ENCODE data around the gene NRGN. TPM values are rescaled to one million over a fixed set of nuclear protein-coding genes. Genes with fewer than 3 reads are reported as not detected.

NRGN gene
- total and polyA plus RNA-seq, 2 of the 8 experiments (the other 6 are each of a cell fraction or from before 2014, with no cell fraction given) = 0.60 to 1.0 TPM

GRCh38 chr11:124748100-124748418 is 8.3 kb downstream of the NRGN start:
- Histone ChIP-seq H3K79me2 (ENCODE audit: control insufficient read depth in 1 of 2, insufficient read depth in 2 of 2, low read length in 2 of 2) (no peaks in the 10 kb centered on the region), H2BK15ac (ENCODE audit: low read length) (peak overlapping the region; percentile 31; the same call in 1 of the 2 replicates), H2AK5ac (ENCODE audit: low read depth, low read length) (no peak overlapping the region), H3K9me3 (ENCODE audit: insufficient read depth in 2 of 2, low read depth in 1 of 2, low read length in 1 of 2) (no peaks in the 10 kb centered on the region), H3K27me3 (replicated peaks in 1 of 4; ENCODE audit: control insufficient read depth in 3 of 4, extremely low read depth in 1 of 4, insufficient read depth in 3 of 4, low read length in 3 of 4) (peaks cover 91 to 99% (median 97%) of the 10 kb centered on the region in 4 experiments), H2AFZ (ENCODE audit: low read length) (no peak overlapping the region), H3K4me1 (replicated peaks in 1 of 4; ENCODE audit: control insufficient read depth in 3 of 4, insufficient read depth in 4 of 4, low read length in 3 of 4) (peaks cover 0 to 31% (median 17%) of the 10 kb centered on the region in 4 experiments; a peak in 6 of 7 replicates), H4K8ac (ENCODE audit: extremely low read depth, insufficient read depth, low read length) (no peak overlapping the region), H3K4me3 (ENCODE audit: extremely low read depth in 1 of 4, insufficient read depth in 2 of 4, low read depth in 3 of 4, low read length in 4 of 4) (no peak overlapping the region), H4K5ac (ENCODE audit: insufficient read length, low read depth, low read length) (no peak overlapping the region), H3K14ac (ENCODE audit: insufficient read length) (no peak overlapping the region), H4K20me1 (replicated peaks in 1 of 2; ENCODE audit: control insufficient read depth in 1 of 2, insufficient read depth in 2 of 2, low read length in 2 of 2) (peaks cover 6 to 24% of the 10 kb centered on the region in 2 experiments), H3K4me2 (ENCODE audit: insufficient read depth in 1 of 2, low read depth in 2 of 2, low read length in 2 of 2) (no peak overlapping the region; a peak in 1 of 4 replicates), H2BK5ac (ENCODE audit: low read depth, low read length) (no peak overlapping the region), H3K18ac (ENCODE audit: extremely low read depth, low read length) (no peak overlapping the region), H3K79me1 (ENCODE audit: low read depth, low read length) (no peaks in the 10 kb centered on the region), H3K56ac (replicated peaks; ENCODE audit: insufficient read length, low read depth, low read length) (no peak overlapping the region), H2BK120ac (replicated peaks; ENCODE audit: low read depth, low read length) (no peak overlapping the region), H2BK20ac (ENCODE audit: low read length) (no peak overlapping the region), H3K27ac (ENCODE audit: low read depth, low read length) (no peak overlapping the region), H2BK12ac (ENCODE audit: low read depth, low read length) (no peak overlapping the region), H3K9ac (replicated peaks in 1 of 4; ENCODE audit: extremely low read depth in 1 of 4, low read depth in 3 of 4, low read length in 3 of 4) (no peak overlapping the region), H3K23ac (ENCODE audit: insufficient read length) (no peak overlapping the region), H3K36me3 (ENCODE audit: control insufficient read depth in 2 of 4, insufficient read depth in 4 of 4, low read length in 3 of 4) (no peaks in the 10 kb centered on the region), H3K4ac (replicated peaks; ENCODE audit: insufficient read length, low read depth, low read length) (no peak overlapping the region), H3K23me2 (ENCODE audit: low read depth, low read length) (peaks cover 11% of the 10 kb centered on the region; the same call in 1 of the 2 replicates), H4K91ac (replicated peaks; ENCODE audit: insufficient read length, low read length) (no peak overlapping the region)
- ChIA-PET CTCF (ENCODE audit: partially characterized antibody) (interaction anchor here (0.9 to 28.0 kb wide), 8 partner anchors 9 to 119 kb away, joined by 3 to 382 read pairs (median 8); partner anchors contain the start of genes ESAM, NRGN and VSIG2), POLR2A (ENCODE audit: partially characterized antibody) (interaction anchor here (0.9 to 3.0 kb wide), 4 partner anchors 9 to 75 kb away, joined by 4 to 9 read pairs (median 6); partner anchors contain the start of genes SIAE and SPA17)
- 51% methylated on average over 7 of the region's 7 CpGs; no CpG with 5 or more reads in 1 of the 2 experiments for WGBS, 2 experiments (ENCODE audit: extremely low coverage in 1 of 2, insufficient coverage in 1 of 2, insufficient read length in 1 of 2, insufficient replicate concordance in 2 of 2, low coverage in 1 of 2, low lambda C conversion rate in 2 of 2, missing lambda C conversion rate in 1 of 2)
- DNase-seq (ENCODE audit: low read depth in 1 of 2, low spot score in 2 of 2) (no peak), FAIRE-seq (no peak)
- TF ChIP-seq RNF2 (IDR thresholded peaks at IDR 0.05; ENCODE audit: borderline replicate concordance, low read depth, low read length, missing control alignments, poor library complexity, severe bottlenecking) = peak; percentile 58
- peak; percentile 82; the same call in 1 of the 2 replicates for TF ChIP-seq SUZ12 (IDR thresholded peaks at IDR 0.05; ENCODE audit: low read length)
- TF ChIP-seq KDM4A (IDR thresholded peaks at IDR 0.05; ENCODE audit: low read depth, low read length, severe bottlenecking) = no peak
- no peak for TF ChIP-seq SIN3A (conservative IDR thresholded peaks at IDR 0.05 in 1 of 2, IDR thresholded peaks at IDR 0.05 in 1 of 2; ENCODE audit: low read depth in 1 of 2, low read length in 2 of 2)
- TF ChIP-seq USF2 (IDR thresholded peaks at IDR 0.05; ENCODE audit: low read length) = no peak
- TF ChIP-seq EZH2 (IDR thresholded peaks at IDR 0.05; ENCODE audit: low read depth, low read length, severe bottlenecking) = peak; percentile 73
- no peak for TF ChIP-seq NANOG (IDR thresholded peaks at IDR 0.05; ENCODE audit: insufficient read depth, low read depth, low read length, poor library complexity, severe bottlenecking)
- no peak for TF ChIP-seq CTCF (IDR thresholded peaks at IDR 0.05; ENCODE audit: control extremely low read depth in 1 of 3, insufficient read depth in 1 of 3, low read depth in 1 of 3, low read length in 3 of 3)
